IPS DF 4.7 (cell line): Measurements from ENCODE around the gene CDK13.

ENCODE experiments used
- DNase-seq: peaks from one replicate; pipeline ENCODE4 v3.0.0-alpha.2; 2013; ENCODE audit warnings: low spot score; ENCODE audit errors: extremely low read depth

CDK13 gene

GRCh38 chr7:40008223-40008815, 58.3 kb downstream of the CDK13 start:
- no peak for DNase-seq

GRCh38 chr7:40009301-40009700, 59.2 kb downstream of the CDK13 start:
- no peak for DNase-seq

DNA sequence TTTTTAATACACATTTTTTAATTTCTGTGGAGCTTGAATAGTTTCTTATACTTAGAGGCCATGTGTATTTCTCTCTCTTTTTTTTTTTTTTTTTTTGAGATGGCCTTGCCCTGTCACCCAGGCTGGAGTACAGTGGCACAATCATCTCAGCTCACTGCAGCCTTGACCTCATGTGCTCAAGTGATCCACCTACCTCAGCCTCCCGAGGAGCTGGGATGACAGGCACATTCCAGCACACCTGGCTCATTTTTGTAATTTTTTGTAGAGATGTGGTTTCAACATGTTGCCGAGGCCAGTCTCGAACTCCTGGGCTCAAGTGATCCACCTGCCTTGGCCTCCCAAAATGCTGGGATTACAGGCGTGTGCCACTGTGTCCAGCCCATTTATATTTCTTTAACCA, 64.3 kb downstream of the CDK13 start:
- DNase-seq: no peak

GRCh38 chr7:40015790-40016296, 65.8 kb downstream of the CDK13 start:
- DNase-seq: no peak

DNA sequence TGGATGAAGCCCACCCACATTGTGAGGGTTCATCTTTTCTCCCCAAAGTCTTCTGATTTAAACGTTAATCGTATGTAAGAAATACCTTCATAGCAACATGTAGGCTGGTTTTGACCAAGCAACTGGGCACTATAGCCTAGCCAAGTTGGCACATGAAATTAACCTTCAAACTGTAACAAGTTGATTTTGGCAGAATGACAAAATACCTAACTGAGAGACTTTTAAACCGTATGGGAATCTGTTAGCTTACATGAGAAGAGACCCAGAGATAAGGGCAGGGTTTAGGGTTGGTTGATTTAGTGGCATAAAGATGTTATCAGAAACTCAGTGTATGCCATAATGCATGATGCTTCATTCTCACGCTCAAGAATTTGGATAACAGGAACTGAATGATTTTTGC, 69.5 kb downstream of the CDK13 start:
- no peak for DNase-seq

- no peak for DNase-seq
These were observed 74.0 kb downstream of the CDK13 start for GRCh38 chr7:40024048-40024447.

DNA sequence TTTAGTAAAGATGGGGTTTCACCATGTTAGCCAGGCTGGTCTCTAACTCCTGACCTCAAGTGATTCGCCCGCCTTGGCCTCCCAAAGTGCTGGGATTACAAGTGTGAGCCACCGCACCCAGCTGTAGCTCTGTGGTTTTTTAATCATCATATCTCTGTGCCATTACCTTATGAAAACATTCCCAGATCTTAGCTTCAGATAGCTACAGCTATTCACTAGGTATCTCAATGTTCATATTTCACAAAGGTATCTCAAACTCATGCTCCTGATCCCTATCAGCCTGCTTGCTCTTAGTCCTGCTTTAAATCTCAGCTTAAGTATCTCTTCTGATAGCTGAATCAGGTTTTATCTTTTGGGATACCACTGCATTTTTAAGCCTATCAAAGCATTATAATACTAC, 74.8 kb downstream of the CDK13 start:
- no peak for DNase-seq

DNA sequence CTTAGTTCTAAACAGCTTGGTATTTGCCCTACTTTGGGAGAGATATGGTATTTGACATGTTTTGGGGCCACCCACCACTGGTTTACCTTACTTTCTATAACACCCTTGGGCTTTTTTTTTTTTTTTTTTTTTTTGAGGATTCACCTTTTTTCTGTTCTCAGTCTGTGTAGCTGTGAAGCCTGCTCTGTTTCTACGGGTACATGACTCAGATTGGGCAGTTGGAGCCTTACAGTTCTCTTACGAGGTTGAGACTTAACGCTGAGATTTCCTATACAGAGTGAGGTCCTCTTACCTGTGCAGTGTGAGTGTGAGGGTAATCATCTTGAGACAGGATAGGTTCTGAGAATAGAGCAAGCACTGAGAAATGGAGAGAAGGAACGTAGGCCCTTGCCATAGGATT, 77.5 kb downstream of the CDK13 start:
- no peak for DNase-seq

DNA sequence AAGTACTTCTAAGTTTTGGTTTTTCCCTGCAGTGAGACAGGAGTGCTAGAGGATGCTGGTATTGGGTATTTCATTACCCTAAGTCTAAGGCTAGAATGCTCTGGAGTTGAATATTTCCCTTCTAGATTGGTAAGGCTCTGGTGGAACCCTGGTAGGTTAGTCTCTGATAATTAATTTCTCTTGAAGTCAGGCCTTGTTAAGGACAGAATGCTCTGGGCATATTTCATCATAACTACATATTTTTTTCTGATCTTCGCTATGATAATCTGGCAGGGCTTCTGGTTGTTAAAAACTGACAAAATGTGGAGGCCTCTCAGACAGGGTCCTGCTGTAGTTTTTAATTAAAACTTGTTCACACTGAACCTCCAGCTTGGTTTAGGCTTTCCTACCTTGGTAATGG, 83.8 kb downstream of the CDK13 start:
- DNase-seq: no peak

GRCh38 chr7:40041456-40041855, 91.4 kb downstream of the CDK13 start:
- no peak for DNase-seq

DNA sequence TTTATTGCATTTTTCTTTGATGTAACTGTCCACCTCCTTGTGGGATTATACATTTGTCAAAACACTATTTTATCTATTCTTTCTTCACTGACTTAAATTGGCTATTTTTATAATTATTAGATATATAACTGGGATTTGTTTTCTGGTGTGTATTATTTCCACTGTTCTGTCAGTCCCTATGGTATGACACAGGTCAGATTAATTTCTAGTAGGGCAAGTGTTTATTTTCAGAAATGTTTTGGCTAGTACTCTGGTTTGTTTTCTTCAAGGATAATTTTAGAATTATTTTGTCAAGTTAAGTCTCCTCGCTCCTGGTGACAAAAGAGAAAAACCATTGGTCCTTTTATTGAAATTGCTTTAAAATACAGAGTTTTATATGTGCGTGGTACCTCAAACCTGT, 93.1 kb downstream of the CDK13 start:
- no peak for DNase-seq

- DNase-seq: no peak
These were observed 97.6 kb downstream of the CDK13 start for GRCh38 chr7:40047661-40048060.

DNA sequence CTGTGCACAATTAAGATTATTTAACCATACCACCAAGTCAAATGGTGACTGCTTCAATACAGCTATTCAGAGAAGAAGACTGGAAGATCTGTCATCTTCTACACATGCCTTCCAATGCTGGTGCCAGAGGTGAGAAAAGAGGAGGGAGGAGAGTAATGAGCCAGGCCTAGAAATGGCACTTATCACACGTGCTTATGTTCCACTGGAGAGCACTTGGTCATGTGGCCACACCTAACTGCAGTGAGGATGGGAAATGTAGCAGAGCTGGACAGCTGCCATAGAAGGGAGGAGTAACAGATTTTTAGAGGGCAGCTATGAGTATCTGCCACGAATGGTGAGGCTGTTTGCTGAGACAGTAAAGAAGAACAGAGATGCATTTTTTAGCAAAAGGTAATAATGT, 107.2 kb downstream of the CDK13 start:
- DNase-seq: no peak

- DNase-seq: no peak
These were observed 108.0 kb downstream of the CDK13 start for GRCh38 chr7:40058026-40058425.

GRCh38 chr7:40058636-40059035, 108.6 kb downstream of the CDK13 start:
- no peak for DNase-seq

GRCh38 chr7:40059057-40059456, 109.0 kb downstream of the CDK13 start:
- DNase-seq: no peak

GRCh38 chr7:40072268-40072667, 122.2 kb downstream of the CDK13 start:
- DNase-seq: no peak

DNA sequence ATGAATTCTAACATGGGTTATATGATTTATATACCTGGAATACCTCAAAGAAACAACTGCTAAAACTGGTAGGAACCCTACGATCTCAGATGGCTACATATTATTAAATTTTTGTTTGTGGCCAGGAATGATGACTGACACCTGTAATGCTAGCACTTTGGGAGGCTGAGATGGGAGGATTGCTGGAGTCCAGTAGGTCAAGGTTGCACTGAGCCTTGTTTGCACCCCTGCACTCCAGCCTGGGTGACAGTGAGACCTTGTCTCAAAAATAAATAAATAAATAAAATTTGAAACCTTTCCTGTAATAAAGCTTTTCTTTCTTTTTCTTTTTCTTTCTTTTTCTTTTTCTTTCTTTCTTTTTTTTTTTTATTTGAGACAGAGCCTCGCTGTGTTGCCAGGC, 123.2 kb downstream of the CDK13 start:
- DNase-seq: no peak

DNA sequence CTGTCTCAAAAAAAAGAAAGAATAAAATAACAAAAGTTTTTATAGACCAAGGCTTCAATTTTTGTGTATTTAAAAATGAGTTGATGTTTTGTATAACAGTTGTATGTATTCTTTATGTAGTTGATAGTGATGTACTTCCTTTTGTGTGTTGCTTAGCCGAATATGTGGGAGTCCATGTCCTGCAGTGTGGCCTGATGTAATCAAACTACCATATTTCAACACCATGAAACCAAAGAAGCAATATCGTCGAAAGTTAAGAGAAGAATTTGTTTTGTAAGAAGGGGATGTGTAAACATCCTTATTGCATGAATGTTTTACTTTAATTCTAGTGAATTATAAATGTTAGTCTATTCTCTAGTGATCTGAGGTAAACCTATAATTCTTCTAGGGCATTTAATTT, 127.8 kb downstream of the CDK13 start:
- no peak for DNase-seq

- no peak for DNase-seq
These were observed 142.1 kb downstream of the CDK13 start for GRCh38 chr7:40092182-40092581.

DNA sequence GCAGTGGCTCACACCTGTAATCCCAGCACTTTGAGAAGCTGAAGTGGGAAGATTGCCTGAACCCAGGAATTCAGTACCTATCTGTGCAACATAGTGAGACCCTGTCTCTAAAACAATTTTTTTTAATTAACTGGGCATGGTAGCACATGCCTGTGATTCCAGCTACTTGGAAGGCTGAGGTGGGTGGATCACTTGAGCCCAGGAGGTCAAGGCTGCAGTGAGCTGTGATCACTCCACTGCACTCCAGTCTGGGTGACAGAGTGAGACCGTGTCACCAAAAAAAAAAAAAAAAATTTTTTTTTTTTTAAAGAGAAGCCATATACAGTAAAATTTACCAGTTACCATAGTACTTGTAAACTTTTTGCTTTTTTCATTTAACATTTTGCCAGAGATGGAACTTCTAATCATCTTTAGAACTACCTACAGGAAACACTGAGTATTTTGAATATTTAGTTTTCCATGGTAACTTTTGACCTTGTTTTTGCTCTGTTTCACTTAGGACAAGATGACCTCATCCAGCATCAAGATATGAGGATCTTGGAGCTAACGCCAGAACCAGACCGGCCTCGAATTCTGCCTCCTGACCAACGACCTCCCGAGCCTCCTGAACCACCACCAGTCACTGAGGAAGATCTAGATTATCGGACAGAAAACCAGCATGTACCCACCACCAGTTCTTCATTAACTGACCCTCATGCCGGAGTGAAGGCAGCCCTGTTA, 143.7 kb downstream of the CDK13 start:
- DNase-seq: no peak

- DNase-seq: no peak
These were observed 145.2 kb downstream of the CDK13 start for GRCh38 chr7:40095230-40095629.

- DNase-seq: no peak
These were observed 145.8 kb downstream of the CDK13 start for GRCh38 chr7:40095695-40096327.
